ENCODE measurements around the gene XPC.
A peak's percentile ranks its signal among the peaks of the same experiment; 100 is the strongest.
"Not testable (repeated sequence)": the region's sequence is repeated elsewhere in the genome, so short reads cannot be mapped to it uniquely, and the experiment has no call there.

The XPC gene

GRCh38 chr3:14123308-14124222, 54.8 kb downstream of the XPC start:
- no peak for TF ChIP-seq CTCF (IDR thresholded peaks at IDR 0.05)
- peak overlapping the region in 1 of 2 donors; percentile 94 for H3K27ac ChIP-seq
- H3K4me3 ChIP-seq: peak overlapping the region; percentile 78
- DNase-seq (ENCODE audit: low spot score): no peak

- DNase-seq (ENCODE audit: low spot score): no peak
- no peak overlapping the region for H3K4me3 ChIP-seq
- no peak overlapping the region for H3K27ac ChIP-seq
- no peak for TF ChIP-seq CTCF (IDR thresholded peaks at IDR 0.05)
Measured at GRCh38 chr3:14122301-14122700, 56.1 kb downstream of the XPC start.

- TF ChIP-seq CTCF (IDR thresholded peaks at IDR 0.05): no peak
- no peak overlapping the region for H3K27ac ChIP-seq
- DNase-seq (ENCODE audit: low spot score): no peak
- no peak overlapping the region for H3K4me3 ChIP-seq
Measured at GRCh38 chr3:14121859-14122258, 56.5 kb downstream of the XPC start.

- H3K27ac ChIP-seq, H3K4me3 ChIP-seq: not testable (repeated sequence)
Measured at GRCh38 chr3:14120921-14121448, 57.4 kb downstream of the XPC start.

DNA sequence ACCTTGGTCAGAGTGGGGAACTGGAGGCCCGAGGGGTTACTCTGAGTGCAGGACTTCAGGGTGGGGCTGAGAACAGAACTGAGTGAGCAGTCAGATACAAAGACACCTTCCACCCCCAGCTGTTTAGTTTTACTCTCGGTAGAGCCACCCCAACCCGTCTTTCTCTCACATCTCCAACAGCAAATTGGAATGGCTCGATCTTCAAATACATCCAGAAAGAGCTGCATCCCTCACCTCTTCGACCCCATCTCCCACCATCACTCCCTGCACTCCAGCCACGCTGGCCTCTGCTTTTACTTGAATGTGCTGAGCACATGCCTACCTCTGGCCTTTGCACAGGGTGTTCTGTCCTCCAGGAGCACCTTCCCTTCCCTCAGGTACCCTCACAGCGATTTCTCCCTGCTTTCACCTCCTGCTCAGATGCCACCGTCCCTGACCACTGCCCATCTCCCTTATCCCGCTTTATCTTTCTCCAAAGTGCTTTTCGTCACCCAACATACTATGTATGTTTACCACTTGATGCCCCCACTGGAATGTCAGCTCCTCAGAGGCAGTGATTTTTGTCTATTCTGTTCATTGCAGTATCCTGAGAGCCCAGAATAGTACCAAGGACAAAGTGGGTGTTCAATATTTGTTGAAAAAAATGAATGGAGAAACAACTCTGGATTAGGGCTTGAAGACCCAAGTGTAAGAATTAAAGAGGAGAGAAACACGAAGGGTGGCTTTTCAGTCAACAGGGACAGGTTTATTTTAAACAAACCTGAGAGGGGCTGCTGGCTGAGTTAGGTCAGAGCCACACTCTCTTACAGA, 58.1 kb downstream of the XPC start:
- H3K4me3 ChIP-seq: no peak overlapping the region
- TF ChIP-seq CTCF (IDR thresholded peaks at IDR 0.05): no peak
- no peak for DNase-seq (ENCODE audit: low spot score)
- H3K27ac ChIP-seq: no peak overlapping the region

More at GRCh38 chr3:14120921-14121448, 57.4 kb downstream of the XPC start:
- DNase-seq (ENCODE audit: low spot score): not testable (repeated sequence)

DNA sequence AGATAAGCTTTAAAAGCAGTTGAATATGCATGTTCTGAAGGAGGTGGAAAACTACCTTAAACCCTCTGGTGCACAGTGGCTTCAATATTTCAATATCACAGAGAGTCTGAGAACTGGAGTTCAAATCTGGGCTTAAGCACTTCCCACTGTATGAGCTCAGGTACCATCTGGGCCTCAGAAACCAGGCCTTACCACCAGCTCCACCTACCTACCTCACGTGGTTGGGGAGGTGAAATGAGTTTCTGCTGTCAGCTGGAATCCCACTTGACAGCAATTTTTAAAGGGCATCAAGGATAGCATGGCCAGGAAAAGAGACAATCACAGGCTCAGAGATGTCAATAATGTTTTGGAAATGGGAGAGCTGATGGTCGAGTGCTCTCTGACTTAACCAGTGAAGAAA, 58.8 kb downstream of the XPC start:
- Histone ChIP-seq H3K4me3 (no peak overlapping the region), H3K27ac (no peak overlapping the region)
- no peak for DNase-seq (ENCODE audit: low spot score)
- no peak for TF ChIP-seq CTCF (IDR thresholded peaks at IDR 0.05)
